ENCODE results near the gene GSDMA. TPM values are rescaled to one million over a fixed set of nuclear protein-coding genes. Genes with fewer than 3 reads are reported as not detected.

GSDMA gene
- total RNA-seq, 1 experiment from 2014 or later = not detected

- no peaks in the 10 kb centered on the region; a peak in 1 of 5 replicates for H3K9me3 Mint-ChIP-seq
Observed at GRCh38 chr17:40017422-40018080, 54.7 kb downstream of the GSDMA start.

More at GRCh38 chr17:40017422-40018080, 54.7 kb downstream of the GSDMA start:
- Histone ChIP-seq H3K9me3 (ENCODE audit: control insufficient read depth, low read depth, low read length) (no peaks in the 10 kb centered on the region), H3K56ac (ENCODE audit: insufficient read length, low read depth, low read length) (no peak overlapping the region), H2BK15ac (ENCODE audit: low read depth, low read length) (no peak overlapping the region), H2BK20ac (ENCODE audit: low read depth, low read length, poor library complexity, severe bottlenecking) (no peak overlapping the region), H3K4me2 (ENCODE audit: insufficient read depth, insufficient read length, low read length) (no peak overlapping the region), H3K79me2 (ENCODE audit: insufficient read depth, low read length) (no peaks in the 10 kb centered on the region), H4K91ac (ENCODE audit: insufficient read length, low read depth, low read length) (no peak overlapping the region), H3K4me1 (ENCODE audit: insufficient read depth, low read length) (peaks cover 4% of the 10 kb centered on the region; the same call in 1 of the 2 replicates), H4K5ac (ENCODE audit: insufficient read length, low read depth, low read length) (no peak overlapping the region), H2AK5ac (ENCODE audit: insufficient read length, low read length) (no peak overlapping the region), H2BK5ac (ENCODE audit: insufficient read length, low read length) (no peak overlapping the region), H2AFZ (ENCODE audit: low read length) (no peak overlapping the region), H2BK120ac (ENCODE audit: low read depth, low read length, poor library complexity, severe bottlenecking) (no peak overlapping the region), H4K8ac (replicated peaks; ENCODE audit: insufficient read length, low read depth, low read length) (no peak overlapping the region), H3T11ph (ENCODE audit: low read length) (no peak overlapping the region), H3K23ac (ENCODE audit: insufficient read length, low read depth, low read length) (no peak overlapping the region), H3K23me2 (ENCODE audit: insufficient read length, low read depth, low read length, poor library complexity, severe bottlenecking) (no peaks in the 10 kb centered on the region), H4K20me1 (ENCODE audit: control insufficient read depth, insufficient read depth, insufficient read length) (no peaks in the 10 kb centered on the region), H3K14ac (ENCODE audit: insufficient read depth, low read length) (no peak overlapping the region), H3K9ac (ENCODE audit: extremely low read depth, insufficient read length, low read length) (no peak overlapping the region), H3K4ac (ENCODE audit: low read depth, low read length) (no peak overlapping the region), H3K79me1 (ENCODE audit: insufficient read depth, low read depth, low read length, poor library complexity, severe bottlenecking) (no peaks in the 10 kb centered on the region), H3K27me3 (ENCODE audit: insufficient read depth, low read length) (no peaks in the 10 kb centered on the region), H3K27ac (ENCODE audit: insufficient read length, low read depth, low read length) (no peak overlapping the region), H3K18ac (ENCODE audit: insufficient read length, low read depth, low read length) (no peak overlapping the region), H2BK12ac (ENCODE audit: insufficient read length, low read depth, low read length) (no peak overlapping the region)
- peaks cover 21 to 47% of the 10 kb centered on the region in 2 experiments for H3K4me1 Mint-ChIP-seq
- TF ChIP-seq CTCF (conservative IDR thresholded peaks at IDR 0.05) = no peak
- no CpG with 5 or more reads among the region's 15 CpGs for WGBS (ENCODE audit: extremely low coverage, insufficient read length, low lambda C conversion rate)
- H3K27ac Mint-ChIP-seq = peak overlapping the region in 2 of 3 experiments; percentile 63 to 96; a peak in 1 of 7 replicates
- peaks cover 12 to 32% (median 30%) of the 10 kb centered on the region in 3 experiments; a peak in 6 of 7 replicates for H3K36me3 Mint-ChIP-seq (ENCODE audit: insufficient read depth in 1 of 3, low read depth in 3 of 3)
- no peak for DNase-seq
- 0 out of 2 replicates have a peak, but pooled peaks cover 3% of the 10 kb centered on the region for H3K27me3 Mint-ChIP-seq (ENCODE audit: low read depth)
- H3K4me3 Mint-ChIP-seq = peak overlapping the region in 1 of 2 experiments; percentile 61; a peak in 3 of 5 replicates

All from H9 (cell line).